ENCODE data around the gene ATP5MG. TPM values are rescaled to one million over a fixed set of nuclear protein-coding genes. Genes with fewer than 3 reads are reported as not detected.

ATP5MG gene, protein sequence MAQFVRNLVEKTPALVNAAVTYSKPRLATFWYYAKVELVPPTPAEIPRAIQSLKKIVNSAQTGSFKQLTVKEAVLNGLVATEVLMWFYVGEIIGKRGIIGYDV
- 10 to 100 TPM; 45.2 to 91.3 TPM for total RNA-seq

DNA sequence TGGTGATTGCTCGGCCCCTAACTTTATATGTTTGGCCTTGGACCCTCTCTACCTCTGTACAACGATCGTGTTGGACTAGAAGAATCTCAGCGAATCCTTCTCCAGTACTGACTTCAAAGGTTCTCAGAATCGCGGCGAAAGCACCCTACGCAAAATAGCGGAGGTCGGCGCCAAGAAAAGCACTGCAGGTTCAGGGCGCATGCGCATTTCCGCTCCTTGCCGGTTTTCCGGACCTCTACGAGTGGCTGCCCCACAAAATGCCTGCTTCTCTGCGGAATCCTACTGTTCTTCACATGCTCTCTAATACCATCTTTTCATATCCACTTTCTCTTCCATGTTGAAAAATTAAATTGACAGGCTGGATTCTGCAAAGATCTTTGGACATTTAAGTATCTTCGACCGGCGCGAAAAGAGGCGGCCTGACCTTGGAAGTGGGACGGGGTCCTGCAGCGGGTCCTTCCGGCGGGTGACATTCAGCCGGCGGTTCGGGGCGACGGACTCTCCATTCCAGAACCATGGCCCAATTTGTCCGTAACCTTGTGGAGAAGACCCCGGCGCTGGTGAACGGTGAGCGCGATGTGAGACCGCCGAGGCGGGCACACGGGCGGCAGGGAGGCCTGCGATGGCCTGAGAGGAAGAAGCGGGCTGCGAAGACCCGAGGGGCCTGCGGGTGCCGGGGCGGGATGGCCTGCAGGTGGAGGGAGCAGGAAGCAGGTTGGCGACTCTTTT is at the start of gene ATP5MG:
TSS of gene ATP5MG (plus strand) at position 456 of the 729 bp plus-strand sequence. CDS start at position 516, 60 bp downstream.
- Histone ChIP-seq H3K27ac (peak within 1 kb of the TSS; percentile 68 to 92 (median 86)), H3K36me3 (replicated peaks in 1 of 2; ENCODE audit: insufficient read depth in 1 of 2, low read depth in 2 of 2) (peaks cover 0 to 2% of the 10 kb centered on the region in 2 donors), H3K9me3 (no peaks in the 10 kb centered on the region), H3K27me3 (no peaks in the 10 kb centered on the region), H3K4me1 (peaks cover 32% of the 10 kb centered on the region), H3K4me3 (peak within 1 kb of the TSS; percentile 76 to 92)
- DNase-seq: peak; percentile 91 to 94 (median 92)
- intact Hi-C loops (cut with DNase I): no loop called here
- TF ChIP-seq POLR2A (IDR thresholded peaks at IDR 0.05): peak in 2 of 3 donors; percentile 66 to 70
- TF ChIP-seq, protein P1, sequence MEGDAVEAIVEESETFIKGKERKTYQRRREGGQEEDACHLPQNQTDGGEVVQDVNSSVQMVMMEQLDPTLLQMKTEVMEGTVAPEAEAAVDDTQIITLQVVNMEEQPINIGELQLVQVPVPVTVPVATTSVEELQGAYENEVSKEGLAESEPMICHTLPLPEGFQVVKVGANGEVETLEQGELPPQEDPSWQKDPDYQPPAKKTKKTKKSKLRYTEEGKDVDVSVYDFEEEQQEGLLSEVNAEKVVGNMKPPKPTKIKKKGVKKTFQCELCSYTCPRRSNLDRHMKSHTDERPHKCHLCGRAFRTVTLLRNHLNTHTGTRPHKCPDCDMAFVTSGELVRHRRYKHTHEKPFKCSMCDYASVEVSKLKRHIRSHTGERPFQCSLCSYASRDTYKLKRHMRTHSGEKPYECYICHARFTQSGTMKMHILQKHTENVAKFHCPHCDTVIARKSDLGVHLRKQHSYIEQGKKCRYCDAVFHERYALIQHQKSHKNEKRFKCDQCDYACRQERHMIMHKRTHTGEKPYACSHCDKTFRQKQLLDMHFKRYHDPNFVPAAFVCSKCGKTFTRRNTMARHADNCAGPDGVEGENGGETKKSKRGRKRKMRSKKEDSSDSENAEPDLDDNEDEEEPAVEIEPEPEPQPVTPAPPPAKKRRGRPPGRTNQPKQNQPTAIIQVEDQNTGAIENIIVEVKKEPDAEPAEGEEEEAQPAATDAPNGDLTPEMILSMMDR (IDR thresholded peaks at IDR 0.05): peak in 2 of 7 experiments; percentile 14 to 26
- ATAC-seq: peak; percentile 90
- WGBS, 2 donors: 0% methylated on average over 25 to 51 of the region's 51 CpGs

DNA sequence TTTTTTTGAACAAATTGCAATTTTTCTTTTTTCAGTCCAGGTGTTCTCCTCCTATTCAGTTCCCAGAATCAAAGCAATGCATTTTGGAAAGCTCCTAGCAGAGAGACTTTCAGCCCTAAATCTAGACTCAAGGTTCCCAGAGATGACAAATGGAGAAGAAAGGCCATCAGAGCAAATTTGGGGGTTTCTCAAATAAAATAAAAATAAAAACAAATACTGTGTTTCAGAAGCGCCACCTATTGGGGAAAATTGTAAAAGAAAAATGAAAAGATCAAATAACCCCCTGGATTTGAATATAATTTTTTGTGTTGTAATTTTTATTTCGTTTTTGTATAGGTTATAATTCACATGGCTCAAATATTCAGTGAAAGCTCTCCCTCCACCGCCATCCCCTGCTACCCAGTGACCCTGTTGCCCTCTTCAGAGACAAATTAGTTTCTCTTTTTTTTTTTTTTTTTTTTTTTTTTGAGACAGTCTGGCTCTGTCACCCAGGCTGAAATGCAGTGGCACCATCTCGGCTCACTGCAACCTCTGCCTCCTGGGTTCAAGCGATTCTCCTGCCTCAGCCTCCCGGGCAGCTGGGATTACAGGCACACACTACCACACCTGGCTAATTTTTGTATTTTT is 48.2 kb upstream of the ATP5MG start:
- intact Hi-C loops (cut with DNase I): no loop called here
- TF ChIP-seq POLR2A (IDR thresholded peaks at IDR 0.05): no peak
- TF ChIP-seq, protein P1 (IDR thresholded peaks at IDR 0.05): peak; percentile 31 to 58 (median 48)
- no peak for DNase-seq
- no peak overlapping the region for H3K4me3 ChIP-seq
- no peaks in the 10 kb centered on the region for H3K4me1 ChIP-seq
- H3K27me3 ChIP-seq: no peaks in the 10 kb centered on the region
- H3K36me3 ChIP-seq (replicated peaks in 1 of 2; ENCODE audit: insufficient read depth in 1 of 2, low read depth in 2 of 2): no peaks in the 10 kb centered on the region
- no peaks in the 10 kb centered on the region for H3K9me3 ChIP-seq
- 3 to 7% methylated on average over 6 of the region's 6 CpGs for WGBS, 2 donors
- ATAC-seq: no peak
- H3K27ac ChIP-seq: no peak overlapping the region

DNA sequence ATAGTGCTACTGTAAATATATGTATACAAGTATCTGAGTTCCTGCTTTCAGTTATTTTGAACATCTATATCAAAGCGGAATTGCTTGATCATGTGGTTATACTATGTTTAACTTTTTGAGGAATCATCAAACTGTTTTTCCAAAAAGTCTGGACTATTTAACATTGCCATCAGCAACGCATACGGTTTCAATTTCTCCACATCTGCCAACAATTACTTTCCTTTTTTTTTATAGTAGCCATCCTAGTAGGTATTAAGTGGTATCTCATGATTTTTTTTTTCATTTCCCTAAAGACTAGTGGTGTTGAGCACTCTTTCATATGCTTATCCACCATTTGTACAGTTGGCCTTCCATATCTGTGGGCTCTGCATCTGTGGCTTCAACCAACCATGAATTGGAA is 43.3 kb upstream of the ATP5MG start:
- intact Hi-C loops (cut with DNase I): no loop called here
- H3K27ac ChIP-seq: no peak overlapping the region
- no peaks in the 10 kb centered on the region for H3K9me3 ChIP-seq
- H3K36me3 ChIP-seq (replicated peaks in 1 of 2; ENCODE audit: insufficient read depth in 1 of 2, low read depth in 2 of 2): no peaks in the 10 kb centered on the region
- 55 to 61% methylated on average over 3 of the region's 3 CpGs for WGBS, 2 donors
- no peak overlapping the region for H3K4me3 ChIP-seq
- TF ChIP-seq, protein P1 (IDR thresholded peaks at IDR 0.05): no peak
- TF ChIP-seq POLR2A (IDR thresholded peaks at IDR 0.05): no peak
- no peak for ATAC-seq
- H3K27me3 ChIP-seq: no peaks in the 10 kb centered on the region
- DNase-seq: no peak
- H3K4me1 ChIP-seq: peaks cover 18% of the 10 kb centered on the region

DNA sequence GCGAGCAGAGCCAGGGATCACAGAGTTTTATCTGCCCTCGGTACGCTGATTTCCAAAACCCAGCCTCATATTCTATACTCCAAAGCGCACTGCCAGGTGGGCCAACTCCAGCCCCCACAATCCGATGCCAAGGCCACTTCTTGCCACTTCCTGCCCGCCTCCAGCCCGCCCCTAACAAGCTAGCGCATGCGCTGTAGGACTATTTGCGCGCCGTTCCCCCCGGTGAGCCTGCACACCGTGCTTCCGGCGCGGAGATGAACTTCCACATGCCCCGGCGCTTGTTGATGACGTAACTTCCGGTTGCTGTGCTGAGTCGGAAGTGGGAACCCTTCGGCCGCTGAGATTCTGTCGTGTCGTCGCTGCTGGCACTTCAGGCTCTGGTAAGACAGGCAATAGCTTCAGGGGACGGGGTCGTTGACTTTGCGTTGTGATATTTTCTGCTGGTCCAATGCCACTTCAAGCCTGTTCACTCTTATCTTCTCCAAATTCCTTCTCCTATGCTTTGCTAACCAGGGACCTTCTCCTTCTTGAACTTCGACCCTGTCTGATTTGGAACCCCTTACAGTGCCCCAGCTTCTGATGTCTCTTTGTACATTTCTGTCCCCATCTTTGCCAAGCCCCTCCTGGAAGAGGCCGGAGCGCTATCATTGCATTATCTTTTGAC is 42.0 kb upstream of the ATP5MG start, which contains the start of gene UBE4A:
TSS of gene UBE4A (plus strand) at position 306 of the 664 bp plus-strand sequence. CDS start 5,481 bp downstream, outside the sequence.
- Histone ChIP-seq H3K27me3 (no peaks in the 10 kb centered on the region), H3K4me1 (peaks cover 27% of the 10 kb centered on the region), H3K9me3 (no peaks in the 10 kb centered on the region), H3K4me3 (peak within 1 kb of the TSS; percentile 75 to 77), H3K27ac (peak within 1 kb of the TSS in 3 of 4 donors; percentile 47 to 70 (median 68)), H3K36me3 (replicated peaks in 1 of 2; ENCODE audit: insufficient read depth in 1 of 2, low read depth in 2 of 2) (no peaks in the 10 kb centered on the region)
- intact Hi-C loops (cut with DNase I): no loop called here
- TF ChIP-seq, protein P1 (IDR thresholded peaks at IDR 0.05): no peak
- TF ChIP-seq POLR2A (IDR thresholded peaks at IDR 0.05): peak; percentile 39 to 85 (median 77)
- DNase-seq (peak; percentile 97 to 98 (median 97)), ATAC-seq (peak; percentile 98)
- WGBS, 2 donors: 2 to 4% methylated on average over 27 to 33 of the region's 33 CpGs
